K562 (cell line): ENCODE data around the gene GPER1. TPM values are rescaled to one million over a fixed set of nuclear protein-coding genes. Genes with fewer than 3 reads are reported as not detected.

Experiments
- ATAC-seq: fragments of 200-7000 bp; cut with Tn5 transposase; 3 replicates; pipeline ENCODE4 v1.9.1; 2020; ENCODE audit warnings: moderate library complexity
- BruUV-seq: library from RNA; stranded (reverse); fragments of 400-500 nt; replicated peaks from 2 replicates; lab custom pipeline; 2021; lab: Mats Ljungman, UMichigan
- CTCF ChIA-PET: fragments of 300-600 bp; formaldehyde crosslinking; extraction: SDS; loops from one replicate; lab custom pipeline; 2021; ENCODE audit warnings: low intra/inter-chr PET ratio; lab: Yijun Ruan, JAX
- POLR2A ChIA-PET: fragments of 300-600, 350-650 bp; sonication (Branson Sonifier 250); formaldehyde crosslinking; extraction: SDS; loops from one replicate; lab custom pipeline; 2021; ENCODE audit warnings: antibody characterized with exemption, inconsistent platforms; lab: Yijun Ruan, JAX
- DNase-seq, 4 experiments: peaks; one replicate each; pipeline versions ENCODE4 v3.0.0 to v3.0.0-alpha.2; 2011 to 2018; ENCODE audit warnings: low spot score in 3 of 4, mixed read lengths in 3 of 4; ENCODE audit errors: extremely low read depth in 1 of 4
- FAIRE-seq: peaks from 2 replicates; lab custom pipeline; 2011; peaks lifted over from hg19 to GRCh38; lab: Jason Lieb, UNC
- H2AFZ ChIP-seq: 2 replicates; pipeline ENCODE4 v1.6.0; 2011; ENCODE audit warnings: low read depth, low read length, control low read depth, inconsistent platforms
- H3K27ac ChIP-seq: fragments of 200-600 bp; 3 replicates; pipeline ENCODE4 v1.8.0; 2011; ENCODE audit warnings: low read depth, mild to moderate bottlenecking, control low read depth, inconsistent platforms, low read length, moderate library complexity, mixed read lengths; ENCODE audit errors: extremely low read depth
- H3K27me3 ChIP-seq, 2 experiments: fragments of 300-600 bp in 1 of 2; 2 replicates in 1 of 2; 3 replicates in 1 of 2; pipeline versions ENCODE4 v1.6.0 to v1.8.0; 2011; ENCODE audit warnings: inconsistent platforms in 2 of 2, low read length in 2 of 2, mild to moderate bottlenecking in 1 of 2, mixed read lengths in 1 of 2, moderate library complexity in 1 of 2; ENCODE audit not compliant: control insufficient read depth in 2 of 2, insufficient read depth in 2 of 2
- H3K36me3 ChIP-seq: fragments of 300-600 bp; 3 replicates; pipeline ENCODE4 v1.8.0; 2011; ENCODE audit warnings: mild to moderate bottlenecking, low read length, inconsistent platforms; ENCODE audit not compliant: control insufficient read depth, insufficient read depth
- H3K4me1 ChIP-seq, 2 experiments: fragments of 200-600 bp in 1 of 2; replicated peaks in 1 of 2; 2 replicates in 1 of 2; 3 replicates in 1 of 2; pipeline versions ENCODE4 v1.5.1 to v1.8.0; 2011; ENCODE audit warnings: inconsistent platforms in 2 of 2, low read length in 2 of 2, mild to moderate bottlenecking in 1 of 2, mixed read lengths in 1 of 2, moderate library complexity in 1 of 2; ENCODE audit not compliant: control insufficient read depth in 2 of 2, insufficient read depth in 2 of 2
- H3K4me2 ChIP-seq: 2 replicates; pipeline ENCODE4 v1.6.1; 2011; ENCODE audit warnings: low read length, control low read depth, inconsistent platforms, mixed read lengths; ENCODE audit not compliant: insufficient read depth
- H3K4me3 ChIP-seq: fragments of 200-600 bp; sonication (generic), shearing (Covaris generic); 2 replicates; pipeline ENCODE4 v1.5.1; 2016; ENCODE audit warnings: control low read depth, inconsistent platforms
- H3K79me2 ChIP-seq: fragments of 200-600 bp; 3 replicates; pipeline ENCODE4 v1.8.0; 2011; ENCODE audit warnings: low read length, inconsistent platforms; ENCODE audit not compliant: control insufficient read depth, insufficient read depth
- H3K9ac ChIP-seq, 2 experiments: 2 replicates each; pipeline versions ENCODE4 v1.6.0 to v1.6.1; 2011; ENCODE audit warnings: low read depth in 2 of 2, low read length in 2 of 2, control low read depth in 1 of 2, inconsistent platforms in 1 of 2, mild to moderate bottlenecking in 1 of 2, mixed read lengths in 1 of 2; ENCODE audit not compliant: insufficient read depth in 1 of 2
- H3K9me1 ChIP-seq: one replicate; pipeline ENCODE4 v1.6.0; 2011; ENCODE audit warnings: inconsistent platforms, mild to moderate bottlenecking, low read length, moderate library complexity; ENCODE audit not compliant: control insufficient read depth, insufficient read depth
- H3K9me3 ChIP-seq: replicated peaks from 2 replicates; pipeline ENCODE4 v1.5.1; 2011; ENCODE audit warnings: low read depth, low read length, inconsistent platforms; ENCODE audit not compliant: control insufficient read depth, insufficient read depth
- H4K20me1 ChIP-seq: replicated peaks from 2 replicates; pipeline ENCODE4 v1.6.1; 2011; ENCODE audit warnings: low read length, inconsistent platforms, mixed read lengths; ENCODE audit not compliant: control insufficient read depth, insufficient read depth
- ARHGAP35 ChIP-seq: fragments of 450-650 bp; IDR thresholded peaks from 2 replicates; pipeline ENCODE4 v1.6.1; 2018; ENCODE audit not compliant: partially characterized antibody
- BRD9 ChIP-seq: fragments of 450-650 bp; IDR thresholded peaks from 2 replicates; pipeline ENCODE4 v1.6.1; 2018; ENCODE audit warnings: low read depth; ENCODE audit not compliant: partially characterized antibody
- CSDE1 ChIP-seq, 2 experiments: fragments of 450-650 bp; IDR thresholded peaks; 2 replicates each; pipeline ENCODE4 v1.6.1; 2016; ENCODE audit warnings: mild to moderate bottlenecking in 1 of 2
- DACH1 ChIP-seq: fragments of 450-650 bp; IDR thresholded peaks from 2 replicates; pipeline ENCODE4 v1.6.1; 2018; ENCODE audit not compliant: partially characterized antibody
- EHMT2 ChIP-seq: fragments of 450-650 bp; IDR thresholded peaks from 2 replicates; pipeline ENCODE4 v1.6.1; 2018; ENCODE audit warnings: antibody characterized with exemption
- FUS ChIP-seq: fragments of 200-400 bp; formaldehyde crosslinking; optimal IDR thresholded peaks from 2 replicates; pipeline ENCODE3; 2017; ENCODE audit warnings: low read depth, low read length
- HMG20B ChIP-seq: fragments of 250-450 bp; sonication (Bioruptor Pico); IDR thresholded peaks from 2 replicates; pipeline ENCODE4 v1.5.0; 2021; ENCODE audit warnings: mild to moderate bottlenecking
- HNRNPUL1 ChIP-seq: fragments of 200-400 bp; formaldehyde crosslinking; IDR thresholded peaks from 2 replicates; pipeline ENCODE4 v1.6.1; 2017; ENCODE audit warnings: low read length
- IRF2 ChIP-seq: sonication (generic); formaldehyde crosslinking; IDR thresholded peaks from 2 replicates; pipeline ENCODE4 v1.8.1; 2022; ENCODE audit warnings: mild to moderate bottlenecking, missing genetic modification reagents
- PURB ChIP-seq: sonication (generic); formaldehyde crosslinking; IDR thresholded peaks from 2 replicates; pipeline ENCODE4 v1.9.0; 2021; ENCODE audit warnings: low read depth, mild to moderate bottlenecking, missing genetic modification reagents
- SLC30A9 ChIP-seq: fragments of 250-450 bp; sonication (Bioruptor Pico); IDR thresholded peaks from 2 replicates; pipeline ENCODE4 v1.8.0; 2022; ENCODE audit warnings: mild to moderate bottlenecking, moderate library complexity
- THRAP3 ChIP-seq: fragments of 450-650 bp; IDR thresholded peaks from 2 replicates; pipeline ENCODE4 v1.6.1; 2016; ENCODE audit warnings: mild to moderate bottlenecking, inconsistent platforms, borderline replicate concordance
- ZFP30 ChIP-seq: fragments of 250-450 bp; sonication (Bioruptor Pico); IDR thresholded peaks from 2 replicates; pipeline ENCODE4 v1.8.0; 2022; ENCODE audit warnings: moderate library complexity, mild to moderate bottlenecking, inconsistent platforms, borderline replicate concordance
- WGBS: fragments of 100-300 bp; shearing (Covaris generic); methylation state at CpG from one replicate; pipeline ENCODE4 v1.1.6; 2016; ENCODE audit warnings: low coverage, mixed read lengths; ENCODE audit not compliant: insufficient coverage; ENCODE audit errors: missing lambda C conversion rate; 5-methylcytosine and 5-hydroxymethylcytosine counted together
- in situ Hi-C: fragments of 300-500 bp; cut with MboI; formaldehyde crosslinking; loops from 4 replicates; pipeline ENCODE4 v1.15.0; 2018; ENCODE audit warnings: inconsistent platforms, mixed read lengths
- intact Hi-C: fragments of 100-400 bp; cut with micrococcal nuclease; formaldehyde crosslinking; loops from 2 replicates; pipeline ENCODE4 v1.14.2; 2022
- polyA plus RNA-seq, 8 experiments: library from polyadenylated mRNA; depleted of rRNA in 4 of 8; stranded (reverse) in 5 of 8; unstranded in 3 of 8; fragments of >200 nt; fragmentation: Nextera tagmentation in 2 of 8; fragmentation: Illumina TruSeq in 1 of 8; extraction: Ambion mirVana in 2 of 8; extraction: Trizol in 1 of 8; gene quantifications; 2 replicates each; pipeline versions ENCODE4 v1.2.1 to v1.2.3, GENCODE V29; 2011 to 2014; ENCODE audit warnings: inconsistent platforms in 1 of 8, missing spikeins in 1 of 8
- total RNA-seq, 7 experiments: library from RNA; depleted of rRNA in 6 of 7; stranded (reverse); fragments of >200 nt in 6 of 7; fragmentation: Illumina TruSeq in 2 of 7; extraction: Trizol in 2 of 7; gene quantifications; 2 replicates each; pipeline versions ENCODE4 v1.2.1 to v1.2.3, GENCODE V29; 2011 to 2021; ENCODE audit warnings: low replicate concordance in 1 of 7
- TF ChIP-seq, protein P1 (sequence below): fragments of 450-650 bp; IDR thresholded peaks from 2 replicates; pipeline ENCODE4 v1.6.1; 2016; ENCODE audit warnings: antibody characterized with exemption
- TF ChIP-seq, protein P2 (sequence below): fragments of 450-650 bp; formaldehyde crosslinking; IDR thresholded peaks from 2 replicates; pipeline ENCODE4 v1.4.0; 2020; ENCODE audit warnings: mild to moderate bottlenecking, mixed read lengths
- TF ChIP-seq, protein P3 (sequence below): IDR thresholded peaks from 2 replicates; pipeline ENCODE4 v1.6.1; 2012; ENCODE audit warnings: low read depth, low read length, improper control_type of control experiment, borderline replicate concordance
- TF ChIP-seq, protein P4 (sequence below): IDR thresholded peaks from 2 replicates; pipeline ENCODE4 v1.6.1; 2016; ENCODE audit warnings: missing genetic modification characterization, missing compliant biosample characterization

Gene GPER1
- total and polyA plus RNA-seq, 9 of the 15 experiments (the other 6 are each of a cell fraction or from before 2014, with no cell fraction given): 0.04 to 0.09 (median 0.08) TPM; not detected in 6

DNA sequence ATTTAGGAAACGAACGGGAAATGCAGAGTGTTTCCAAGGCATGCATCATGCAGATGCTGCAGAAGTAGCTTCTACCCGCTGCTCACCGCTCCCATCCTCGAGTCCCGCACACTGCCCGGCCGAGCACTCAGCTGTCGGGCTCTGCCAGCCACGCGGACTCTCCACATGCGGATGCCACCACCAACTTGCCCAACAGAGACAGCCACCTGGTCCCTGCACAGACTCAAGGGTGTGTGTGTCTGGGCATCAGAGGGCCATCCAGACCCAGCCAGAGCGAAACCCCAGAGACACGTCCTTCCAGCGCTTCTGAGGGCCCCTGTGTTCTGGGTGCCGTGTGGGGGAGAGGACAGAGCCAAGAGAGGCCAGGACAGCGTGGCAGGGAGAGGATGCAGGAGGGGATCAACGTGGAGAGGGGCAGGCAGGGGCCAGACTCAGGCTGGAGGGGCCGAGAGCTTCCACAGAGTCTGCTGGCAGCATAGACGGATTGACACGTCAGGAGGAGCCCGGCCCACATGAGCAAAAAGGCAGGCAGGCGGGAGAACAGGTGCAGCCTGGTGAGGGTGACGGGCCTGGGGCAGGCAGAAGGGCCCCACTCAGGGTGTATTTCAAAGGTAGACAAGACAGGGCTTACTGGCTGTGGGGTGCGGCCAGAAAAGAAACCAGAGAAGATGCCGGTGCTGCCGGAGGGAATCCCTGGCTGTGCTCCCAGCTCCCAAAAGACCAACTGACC lies 18.3 kb downstream of the GPER1 start:
- no TSS peak for BruUV-seq
- CTCF ChIA-PET: no interaction called here
- no peak overlapping the region for H3K4me2 ChIP-seq
- no peaks in the 10 kb centered on the region for H3K36me3 ChIP-seq
- H3K9ac ChIP-seq: no peak overlapping the region
- H2AFZ ChIP-seq: no peak overlapping the region
- no peaks in the 10 kb centered on the region for H3K27me3 ChIP-seq
- in situ Hi-C loops (no loop called here), intact Hi-C loops (no loop called here)
- H3K9me3 ChIP-seq: no peaks in the 10 kb centered on the region
- peaks cover 0 to 42% of the 10 kb centered on the region in 2 experiments; a peak in 2 of 5 replicates for H3K4me1 ChIP-seq
- H3K4me3 ChIP-seq: no peak overlapping the region
- no peaks in the 10 kb centered on the region; the same call in 1 of the 2 replicates for H4K20me1 ChIP-seq
- FAIRE-seq: no peak
- DNase-seq: no peak
- H3K27ac ChIP-seq: no peak overlapping the region
- 75% methylated on average over 15 of the region's 27 CpGs for WGBS
- POLR2A ChIA-PET: interaction anchor here (0.6 kb wide), 2 partner anchors 48 to 129 kb away, joined by 3 to 5 read pairs; no protein-coding TSS in a partner anchor
- no peak for ATAC-seq
- H3K79me2 ChIP-seq: peaks cover 3% of the 10 kb centered on the region; the same call in 2 of the 3 replicates
- no peaks in the 10 kb centered on the region for H3K9me1 ChIP-seq
- no peak for TF ChIP-seq EHMT2
- no peak for TF ChIP-seq FUS
- no peak for TF ChIP-seq PURB (CRISPR knock-in tag)
- no peak for TF ChIP-seq IRF2 (CRISPR knock-in tag)
- no peak for TF ChIP-seq HNRNPUL1
- no peak for TF ChIP-seq ZFP30 (CRISPR knock-in tag)
- no peak for TF ChIP-seq THRAP3
- TF ChIP-seq, protein P1, sequence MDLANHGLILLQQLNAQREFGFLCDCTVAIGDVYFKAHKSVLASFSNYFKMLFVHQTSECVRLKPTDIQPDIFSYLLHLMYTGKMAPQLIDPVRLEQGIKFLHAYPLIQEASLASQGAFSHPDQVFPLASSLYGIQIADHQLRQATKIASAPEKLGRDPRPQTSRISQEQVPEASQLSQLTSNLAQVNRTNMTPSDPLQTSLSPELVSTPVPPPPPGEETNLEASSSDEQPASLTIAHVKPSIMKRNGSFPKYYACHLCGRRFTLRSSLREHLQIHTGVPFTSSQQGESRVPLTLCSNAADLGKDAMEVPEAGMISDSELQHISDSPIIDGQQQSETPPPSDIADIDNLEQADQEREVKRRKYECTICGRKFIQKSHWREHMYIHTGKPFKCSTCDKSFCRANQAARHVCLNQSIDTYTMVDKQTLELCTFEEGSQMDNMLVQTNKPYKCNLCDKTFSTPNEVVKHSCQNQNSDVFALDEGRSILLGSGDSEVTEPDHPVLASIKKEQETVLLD: no peak
- TF ChIP-seq SLC30A9 (CRISPR knock-in tag): no peak
- TF ChIP-seq, protein P2, sequence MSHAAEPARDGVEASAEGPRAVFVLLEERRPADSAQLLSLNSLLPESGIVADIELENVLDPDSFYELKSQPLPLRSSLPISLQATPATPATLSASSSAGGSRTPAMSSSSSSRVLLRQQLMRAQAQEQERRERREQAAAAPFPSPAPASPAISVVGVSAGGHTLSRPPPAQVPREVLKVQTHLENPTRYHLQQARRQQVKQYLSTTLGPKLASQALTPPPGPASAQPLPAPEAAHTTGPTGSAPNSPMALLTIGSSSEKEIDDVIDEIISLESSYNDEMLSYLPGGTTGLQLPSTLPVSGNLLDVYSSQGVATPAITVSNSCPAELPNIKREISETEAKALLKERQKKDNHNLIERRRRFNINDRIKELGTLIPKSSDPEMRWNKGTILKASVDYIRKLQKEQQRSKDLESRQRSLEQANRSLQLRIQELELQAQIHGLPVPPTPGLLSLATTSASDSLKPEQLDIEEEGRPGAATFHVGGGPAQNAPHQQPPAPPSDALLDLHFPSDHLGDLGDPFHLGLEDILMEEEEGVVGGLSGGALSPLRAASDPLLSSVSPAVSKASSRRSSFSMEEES: no peak
- TF ChIP-seq HMG20B: no peak
- TF ChIP-seq CSDE1 (IDR thresholded peaks at IDR 0.05): no peak
- TF ChIP-seq, protein P3, sequence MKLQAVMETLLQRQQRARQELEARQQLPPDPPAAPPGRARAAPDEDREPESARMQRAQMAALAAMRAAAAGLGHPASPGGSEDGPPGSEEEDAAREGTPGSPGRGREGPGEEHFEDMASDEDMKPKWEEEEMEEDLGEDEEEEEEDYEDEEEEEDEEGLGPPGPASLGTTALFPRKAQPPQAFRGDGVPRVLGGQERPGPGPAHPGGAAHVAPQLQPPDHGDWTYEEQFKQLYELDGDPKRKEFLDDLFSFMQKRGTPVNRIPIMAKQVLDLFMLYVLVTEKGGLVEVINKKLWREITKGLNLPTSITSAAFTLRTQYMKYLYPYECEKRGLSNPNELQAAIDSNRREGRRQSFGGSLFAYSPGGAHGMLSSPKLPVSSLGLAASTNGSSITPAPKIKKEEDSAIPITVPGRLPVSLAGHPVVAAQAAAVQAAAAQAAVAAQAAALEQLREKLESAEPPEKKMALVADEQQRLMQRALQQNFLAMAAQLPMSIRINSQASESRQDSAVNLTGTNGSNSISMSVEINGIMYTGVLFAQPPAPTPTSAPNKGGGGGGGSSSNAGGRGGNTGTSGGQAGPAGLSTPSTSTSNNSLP: no peak
- TF ChIP-seq, protein P4, sequence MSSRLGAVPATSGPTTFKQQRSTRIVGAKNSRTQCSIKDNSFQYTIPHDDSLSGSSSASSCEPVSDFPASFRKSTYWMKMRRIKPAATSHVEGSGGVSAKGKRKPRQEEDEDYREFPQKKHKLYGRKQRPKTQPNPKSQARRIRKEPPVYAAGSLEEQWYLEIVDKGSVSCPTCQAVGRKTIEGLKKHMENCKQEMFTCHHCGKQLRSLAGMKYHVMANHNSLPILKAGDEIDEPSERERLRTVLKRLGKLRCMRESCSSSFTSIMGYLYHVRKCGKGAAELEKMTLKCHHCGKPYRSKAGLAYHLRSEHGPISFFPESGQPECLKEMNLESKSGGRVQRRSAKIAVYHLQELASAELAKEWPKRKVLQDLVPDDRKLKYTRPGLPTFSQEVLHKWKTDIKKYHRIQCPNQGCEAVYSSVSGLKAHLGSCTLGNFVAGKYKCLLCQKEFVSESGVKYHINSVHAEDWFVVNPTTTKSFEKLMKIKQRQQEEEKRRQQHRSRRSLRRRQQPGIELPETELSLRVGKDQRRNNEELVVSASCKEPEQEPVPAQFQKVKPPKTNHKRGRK (tag): no peak
- TF ChIP-seq ARHGAP35: no peak
- TF ChIP-seq BRD9: no peak
- TF ChIP-seq DACH1: no peak
